HG03469 (cell line): ENCODE results near the gene FHAD1.

Experiments used
- ATAC-seq: cut with Tn5 transposase; IDR thresholded peaks from one replicate; pipeline ENCODE4 v1.9.1; 2021; ENCODE audit warnings: mild to moderate bottlenecking, moderate library complexity, moderate number of reproducible peaks; ENCODE audit not compliant: unreplicated experiment

FHAD1 gene

DNA sequence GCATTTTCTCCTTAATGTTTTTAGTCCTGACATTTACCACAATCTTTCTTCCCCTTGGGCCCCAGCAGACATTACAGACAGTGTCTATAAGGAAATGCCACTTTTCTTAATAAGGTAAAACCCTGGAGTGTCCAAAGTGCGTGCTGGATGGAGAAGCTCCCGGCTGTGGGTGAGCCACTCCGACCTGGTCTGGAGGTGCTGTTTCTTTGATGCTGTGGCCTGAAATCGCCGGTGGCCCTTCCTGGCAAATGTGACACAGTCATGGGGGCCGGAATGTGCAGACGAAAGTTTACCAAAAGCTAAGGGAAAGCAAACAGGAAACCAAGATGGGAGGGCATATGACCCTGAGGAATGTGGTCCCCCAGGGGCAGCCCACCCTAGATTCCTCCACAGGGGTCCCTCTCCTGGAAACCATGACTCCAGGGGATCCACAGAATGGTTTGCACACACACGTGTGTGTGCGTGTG, 77.9 kb downstream of the FHAD1 start:
- ATAC-seq: no peak

DNA sequence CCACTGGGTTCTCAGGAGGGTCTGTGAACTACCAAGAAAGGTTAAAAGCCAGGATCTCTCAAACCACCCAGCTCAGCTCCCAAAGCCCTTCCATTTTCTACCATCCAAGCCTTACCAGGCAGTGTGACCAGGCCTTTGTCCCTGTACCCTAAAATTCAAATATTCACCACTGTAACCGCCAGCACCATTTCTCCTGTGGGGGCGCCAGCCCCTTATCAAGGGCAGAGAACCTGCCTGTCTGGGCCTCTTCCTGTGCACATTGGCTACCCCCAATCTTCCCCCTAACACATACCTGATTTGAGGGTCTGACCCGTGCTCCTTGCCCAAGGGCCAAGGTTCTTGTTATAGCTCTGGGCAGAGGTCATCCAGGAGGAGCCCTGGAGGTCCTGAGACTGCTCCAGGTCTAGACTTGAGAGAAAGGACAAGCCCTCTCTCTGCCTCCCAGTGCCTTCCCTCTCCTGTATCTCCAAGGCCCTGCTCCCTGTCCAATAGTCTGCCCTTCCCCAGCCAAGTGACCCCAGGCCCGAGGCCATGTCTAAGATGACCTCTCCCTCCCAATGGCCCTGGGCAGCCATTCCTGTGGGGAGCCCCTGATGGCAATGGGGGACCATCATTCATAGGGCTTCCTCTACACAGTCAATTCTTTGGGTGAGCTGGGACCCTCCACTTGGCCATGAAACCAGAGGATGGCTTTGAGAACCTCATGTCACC, 78.5 kb downstream of the FHAD1 start:
- no peak for ATAC-seq

DNA sequence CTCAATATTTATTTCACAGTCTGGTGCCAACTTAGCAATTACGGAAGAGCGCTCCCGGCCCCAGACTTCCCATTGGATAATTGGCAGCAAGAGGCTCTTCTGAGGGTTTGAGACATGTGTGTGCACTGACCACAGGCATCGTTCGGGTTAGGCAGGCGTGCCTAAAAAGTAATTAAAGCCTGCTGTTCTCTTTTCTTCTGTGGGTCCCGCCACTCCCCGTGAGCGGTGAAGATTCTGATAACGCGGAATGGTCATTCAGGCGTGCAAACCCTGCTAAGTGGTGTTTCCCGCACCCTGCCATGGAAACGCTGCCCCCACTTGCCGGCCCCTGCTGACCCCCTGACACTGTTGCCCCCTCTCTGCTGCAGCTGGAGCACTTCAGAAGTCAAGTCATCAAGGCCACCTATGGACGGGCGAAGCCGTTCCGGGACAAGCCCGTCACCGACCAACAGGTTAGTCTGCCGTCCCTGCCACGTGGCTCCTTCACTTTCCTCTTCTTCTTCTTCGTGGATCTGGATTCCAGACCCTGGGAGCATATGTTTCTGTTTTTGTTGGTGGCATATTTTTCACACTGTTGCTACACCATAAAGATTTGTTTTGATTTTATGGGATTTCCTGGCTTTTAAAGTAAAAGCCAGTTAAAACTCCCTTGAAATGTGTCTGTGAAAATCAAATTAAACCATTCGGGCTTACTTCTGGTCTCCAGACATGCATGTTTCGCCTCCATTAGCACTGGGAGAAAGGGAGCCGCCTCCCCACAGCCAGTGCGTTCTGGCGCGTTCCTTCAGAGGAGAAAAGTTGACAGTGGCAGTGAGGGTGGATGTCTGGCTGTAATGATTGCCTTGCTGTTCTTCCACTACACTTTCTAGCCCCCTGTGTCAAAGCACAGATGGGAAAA, 79.9 kb downstream of the FHAD1 start:
- no peak for ATAC-seq

DNA sequence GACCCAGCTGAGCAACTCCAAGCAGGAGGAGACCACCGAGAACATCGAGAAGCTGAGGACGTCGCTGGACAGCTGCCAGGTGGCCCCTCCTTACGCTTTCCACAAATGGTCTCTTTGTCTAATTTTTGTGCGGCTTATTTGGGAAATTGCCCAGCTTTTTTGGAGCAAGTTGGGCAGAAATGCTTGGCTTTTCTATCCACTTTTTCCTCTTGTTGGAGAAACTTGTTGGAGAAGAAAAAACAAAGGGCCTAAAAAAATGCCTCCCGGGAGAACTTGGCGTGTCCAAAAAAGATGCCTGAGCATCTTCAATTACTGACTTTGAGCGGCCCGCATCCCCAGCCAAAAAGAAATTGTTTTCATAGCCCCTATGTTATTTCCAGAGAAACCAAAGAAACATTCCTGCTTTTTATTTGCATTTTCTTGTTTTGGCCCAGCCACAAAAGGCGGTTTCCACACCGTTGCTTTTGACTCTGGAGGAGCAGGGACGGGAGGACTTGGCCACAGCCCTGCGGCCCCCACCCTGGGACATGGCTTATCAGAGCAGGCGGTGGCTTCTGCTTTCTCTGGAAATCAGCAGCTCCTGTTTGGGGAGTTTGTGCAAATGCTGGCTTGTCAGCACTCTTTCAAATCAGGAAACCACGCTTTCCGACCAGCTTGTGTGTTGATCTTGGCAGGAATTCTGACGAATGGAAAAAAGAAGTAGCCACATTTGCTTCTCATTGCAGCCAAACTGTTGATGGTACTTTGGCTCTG, 81.5 kb downstream of the FHAD1 start:
- no peak for ATAC-seq

DNA sequence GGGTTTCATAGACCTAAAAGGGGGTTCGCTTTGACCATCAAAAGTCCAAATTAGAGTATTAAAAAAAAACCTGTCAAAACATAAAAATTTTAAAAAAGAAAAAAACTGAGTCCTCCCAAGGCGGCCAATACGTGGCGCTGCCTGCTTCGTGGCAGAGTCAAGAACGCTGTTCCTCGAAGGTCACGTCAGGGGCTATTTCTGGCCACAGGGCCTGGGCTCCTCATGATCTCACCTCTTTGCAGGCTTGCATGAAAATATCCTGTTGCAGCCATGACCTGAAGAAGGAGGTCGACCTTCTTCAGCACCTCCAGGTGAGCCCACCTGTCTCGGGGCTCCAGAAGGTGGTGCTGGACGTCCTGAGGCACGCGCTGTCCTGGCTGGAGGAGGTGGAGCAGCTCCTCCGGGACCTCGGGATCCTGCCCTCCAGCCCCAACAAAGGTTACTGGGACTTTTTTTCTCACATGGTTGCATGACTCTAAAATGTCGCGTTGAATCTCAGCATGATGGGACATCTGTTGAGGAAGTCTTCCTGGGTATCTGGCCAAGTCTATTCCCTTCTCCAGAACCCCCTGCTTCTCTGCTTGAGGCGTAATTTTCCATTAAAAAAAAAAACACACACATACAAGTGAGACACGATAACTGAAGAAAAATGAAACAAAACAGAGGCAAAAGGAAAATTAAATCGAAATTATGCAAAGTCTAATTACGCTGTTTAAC, 82.2 kb downstream of the FHAD1 start:
- ATAC-seq: no peak

DNA sequence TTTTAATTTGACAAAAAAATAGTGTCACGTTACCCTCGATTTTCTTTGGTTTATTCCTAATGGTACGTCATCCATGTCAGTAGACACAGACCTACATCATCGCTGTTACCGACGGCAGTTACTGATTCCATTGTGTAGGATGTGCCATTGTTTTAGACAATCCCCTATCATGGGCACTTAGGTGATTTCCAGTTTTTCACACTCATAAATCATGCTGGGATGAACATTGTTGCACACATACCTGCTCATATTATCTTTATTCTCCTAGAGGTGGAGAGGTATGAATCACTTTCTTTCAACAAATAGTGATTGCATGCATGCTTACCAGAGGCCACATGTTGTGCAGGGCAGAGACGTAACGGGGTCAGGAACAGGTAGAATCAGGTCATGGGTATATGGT, 83.0 kb downstream of the FHAD1 start:
- no peak for ATAC-seq

DNA sequence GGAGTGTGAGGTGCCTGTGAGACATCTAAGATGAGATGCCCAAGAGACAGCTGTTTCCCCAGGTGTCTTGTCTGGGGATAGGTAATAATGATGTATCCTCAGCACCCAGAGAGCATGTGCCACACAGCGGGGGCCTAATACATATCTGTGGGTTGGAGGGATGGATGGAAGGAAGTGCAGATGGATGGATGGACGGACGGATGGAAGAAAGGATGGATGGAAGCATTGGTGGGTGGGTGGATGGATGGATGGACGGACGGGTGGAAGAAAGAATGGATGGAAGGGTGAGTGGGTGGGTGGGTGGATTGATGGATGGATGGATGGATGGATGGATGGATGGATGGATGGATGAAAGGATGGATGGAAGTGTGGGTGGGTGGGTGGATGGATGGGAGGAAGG, 84.2 kb downstream of the FHAD1 start:
- ATAC-seq: no peak

DNA sequence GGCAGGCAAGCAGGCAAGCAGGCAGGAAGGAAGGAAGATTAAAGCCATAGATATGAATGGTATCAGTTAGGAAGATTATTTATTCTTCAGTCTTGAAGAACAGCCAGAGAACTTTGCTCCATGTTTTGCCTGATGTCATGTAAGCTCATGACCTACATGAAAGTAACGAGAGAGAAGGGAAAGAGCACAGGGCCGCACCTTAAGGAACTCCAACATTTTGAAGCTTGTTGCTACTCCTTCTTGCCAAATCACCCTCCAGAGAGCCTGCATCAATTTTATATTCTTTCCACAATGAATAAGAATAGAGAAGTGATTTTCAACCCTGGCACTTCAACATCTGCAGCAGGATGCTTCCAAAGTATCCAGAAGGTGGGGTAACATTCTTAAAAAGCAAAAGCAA, 84.7 kb downstream of the FHAD1 start:
- ATAC-seq: no peak

DNA sequence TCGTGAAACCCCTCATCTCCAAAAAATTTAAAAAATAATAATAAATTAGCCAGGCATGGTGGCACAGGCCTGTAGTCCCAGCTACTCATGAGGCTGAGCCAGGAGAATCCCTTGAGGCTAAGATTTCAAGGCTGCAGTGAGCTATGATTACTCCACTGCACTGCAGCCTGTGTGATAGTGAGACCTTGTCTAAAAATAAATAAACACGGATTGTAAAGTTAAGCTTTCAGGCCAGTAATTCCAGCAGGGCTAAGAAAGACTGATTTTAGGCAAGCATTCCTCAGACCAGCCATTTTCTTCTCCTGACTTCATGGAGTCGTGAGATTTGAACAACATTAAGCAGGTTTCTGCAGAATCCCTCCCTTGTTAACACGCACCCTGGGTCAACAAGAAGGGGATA, 85.5 kb downstream of the FHAD1 start:
- ATAC-seq: no peak

DNA sequence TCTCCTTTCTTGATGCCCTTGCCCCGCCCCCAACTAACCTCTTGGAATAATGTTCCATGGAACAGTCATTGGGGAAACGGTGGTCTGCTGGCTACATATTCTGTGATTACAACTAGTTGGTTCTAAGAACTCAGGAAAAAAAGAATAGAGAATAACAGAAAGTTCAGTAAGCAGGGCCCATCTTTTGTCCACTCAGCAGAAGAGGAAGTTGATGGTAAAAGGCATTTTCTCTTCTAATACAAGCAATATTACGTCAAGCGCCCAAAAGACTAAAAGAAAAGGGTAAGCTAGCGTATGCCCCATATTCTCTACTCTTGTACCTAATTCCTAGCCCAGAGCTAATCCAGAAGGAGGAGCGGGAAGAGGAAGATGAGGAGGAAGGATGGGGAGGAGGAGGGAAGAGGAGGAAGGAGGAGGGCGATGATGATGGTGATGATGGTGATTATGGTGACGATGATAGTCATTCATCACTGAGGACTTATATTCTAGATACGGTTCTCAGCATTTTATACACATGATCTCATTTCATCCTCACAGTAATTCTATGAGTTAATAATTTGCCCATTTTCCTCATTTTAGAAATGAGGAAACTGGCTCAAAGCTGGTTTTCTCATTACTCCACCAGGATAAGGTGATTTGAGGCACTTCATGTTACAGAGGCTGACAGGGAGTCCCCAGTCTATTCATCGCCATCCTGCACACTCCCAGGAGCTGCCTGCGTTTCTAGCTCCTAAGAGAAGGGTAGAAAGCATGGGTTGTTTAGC, 86.1 kb downstream of the FHAD1 start:
- no peak for ATAC-seq

DNA sequence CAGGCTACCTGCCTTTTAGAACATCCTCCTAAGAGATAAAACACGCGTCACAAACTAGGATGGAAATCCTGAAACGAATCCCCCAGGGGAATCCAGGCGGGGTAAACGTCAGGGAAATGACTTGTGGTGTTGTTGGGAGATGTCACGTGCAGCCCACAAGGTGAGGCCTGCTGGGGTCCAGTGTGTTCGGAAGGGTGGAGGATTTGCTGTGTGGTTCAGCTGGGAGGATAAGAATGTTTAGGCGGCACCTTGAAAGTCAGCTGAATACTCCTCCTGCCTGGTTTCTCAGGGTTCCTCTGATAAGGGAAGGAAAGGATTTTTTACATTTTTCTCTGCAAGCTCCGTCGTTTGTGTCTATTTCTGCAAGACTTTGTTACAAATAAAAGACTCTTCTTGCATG, 88.0 kb downstream of the FHAD1 start:
- ATAC-seq: no peak

DNA sequence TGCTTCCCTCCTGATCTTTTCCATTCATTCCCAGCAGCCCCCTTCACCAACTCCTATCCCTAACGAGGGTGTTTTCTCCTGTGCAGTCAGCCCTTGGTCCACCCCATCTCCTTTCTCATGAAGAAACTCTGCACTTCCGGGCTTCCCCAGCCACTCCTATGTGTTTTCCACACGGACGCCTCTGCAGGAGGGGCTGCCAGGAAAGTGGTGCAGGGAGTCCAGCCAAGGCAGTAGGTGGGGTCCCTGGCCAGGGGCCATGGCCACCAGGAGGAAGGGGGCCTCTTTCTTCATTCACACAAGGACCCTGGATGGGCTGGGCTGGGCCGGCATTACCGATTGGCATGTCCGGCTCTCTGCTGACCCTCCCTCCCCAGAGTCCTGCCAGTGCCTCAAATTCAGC, 89.8 kb downstream of the FHAD1 start:
- ATAC-seq: no peak

DNA sequence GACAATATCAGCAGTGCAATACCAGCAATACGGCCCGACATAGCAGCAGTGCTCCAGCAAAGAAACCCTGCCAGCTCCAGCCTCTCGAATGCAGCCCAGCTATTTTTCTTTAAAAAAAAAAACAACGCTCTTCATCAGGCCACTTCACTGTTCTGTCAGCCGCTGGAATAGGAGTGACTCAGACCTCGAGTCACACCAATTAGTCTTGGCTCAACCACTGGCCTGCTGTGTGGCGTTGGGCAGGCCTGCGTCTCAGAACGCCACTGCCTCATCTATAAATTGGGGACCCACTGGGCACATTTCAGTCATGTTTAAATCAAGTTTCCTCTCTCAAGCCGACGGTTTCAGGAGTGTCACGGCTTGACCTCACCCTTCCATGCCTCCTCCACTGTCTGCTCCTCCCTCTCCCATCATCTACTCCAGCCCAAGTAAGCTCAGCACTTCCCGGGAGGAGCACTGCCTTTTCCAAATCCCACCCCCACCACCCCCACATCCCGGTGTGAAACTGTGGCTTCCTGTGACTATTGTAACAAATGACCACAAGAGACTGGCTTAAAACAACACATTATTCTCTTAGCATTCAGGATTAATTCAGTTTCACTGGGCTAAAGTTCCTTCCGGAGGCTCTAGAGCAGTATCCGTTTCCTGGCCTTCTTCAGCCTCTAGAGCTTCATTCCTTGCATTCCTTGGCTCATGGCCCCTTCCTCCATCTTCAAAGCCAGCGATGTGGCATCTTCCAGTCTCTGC, 90.8 kb downstream of the FHAD1 start:
- ATAC-seq: no peak

DNA sequence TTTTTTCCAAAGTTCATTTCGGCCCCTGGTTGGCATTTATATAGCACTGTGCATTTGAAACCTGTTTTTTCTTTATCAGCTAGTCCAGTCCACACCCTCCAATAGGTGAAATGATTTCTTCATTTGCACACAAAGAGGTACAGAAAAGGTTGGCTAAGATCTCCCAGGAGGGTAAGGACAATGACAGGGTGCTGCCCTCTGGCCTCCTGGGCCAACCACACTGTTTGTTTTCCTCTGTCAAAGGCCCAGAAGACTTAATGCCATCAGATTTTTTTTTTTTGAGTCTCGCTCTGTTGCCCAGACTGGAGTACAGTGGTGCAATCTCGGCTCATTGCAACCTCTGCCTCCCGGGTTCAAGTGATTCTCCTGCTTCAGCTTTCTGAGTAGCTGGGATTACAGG, 92.5 kb downstream of the FHAD1 start:
- ATAC-seq: no peak

DNA sequence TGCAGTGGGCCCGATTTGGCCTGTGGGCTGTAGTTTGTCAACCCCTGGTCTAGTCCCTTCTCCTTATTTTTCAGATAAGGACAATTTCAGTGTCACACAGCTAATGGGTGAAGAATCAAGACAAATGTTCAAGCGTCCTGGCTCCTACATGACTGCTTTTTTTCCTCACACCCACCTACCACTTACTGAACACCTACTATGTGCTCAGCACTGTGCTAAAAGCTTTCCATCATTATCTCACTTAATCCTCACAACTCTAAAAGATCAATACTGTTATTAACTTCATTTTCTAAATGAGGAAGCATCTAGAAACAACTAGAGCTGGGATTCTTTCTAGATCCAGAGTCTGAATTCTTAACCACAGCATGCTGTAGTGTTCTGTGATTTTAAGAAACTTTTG, 94.2 kb downstream of the FHAD1 start:
- no peak for ATAC-seq

DNA sequence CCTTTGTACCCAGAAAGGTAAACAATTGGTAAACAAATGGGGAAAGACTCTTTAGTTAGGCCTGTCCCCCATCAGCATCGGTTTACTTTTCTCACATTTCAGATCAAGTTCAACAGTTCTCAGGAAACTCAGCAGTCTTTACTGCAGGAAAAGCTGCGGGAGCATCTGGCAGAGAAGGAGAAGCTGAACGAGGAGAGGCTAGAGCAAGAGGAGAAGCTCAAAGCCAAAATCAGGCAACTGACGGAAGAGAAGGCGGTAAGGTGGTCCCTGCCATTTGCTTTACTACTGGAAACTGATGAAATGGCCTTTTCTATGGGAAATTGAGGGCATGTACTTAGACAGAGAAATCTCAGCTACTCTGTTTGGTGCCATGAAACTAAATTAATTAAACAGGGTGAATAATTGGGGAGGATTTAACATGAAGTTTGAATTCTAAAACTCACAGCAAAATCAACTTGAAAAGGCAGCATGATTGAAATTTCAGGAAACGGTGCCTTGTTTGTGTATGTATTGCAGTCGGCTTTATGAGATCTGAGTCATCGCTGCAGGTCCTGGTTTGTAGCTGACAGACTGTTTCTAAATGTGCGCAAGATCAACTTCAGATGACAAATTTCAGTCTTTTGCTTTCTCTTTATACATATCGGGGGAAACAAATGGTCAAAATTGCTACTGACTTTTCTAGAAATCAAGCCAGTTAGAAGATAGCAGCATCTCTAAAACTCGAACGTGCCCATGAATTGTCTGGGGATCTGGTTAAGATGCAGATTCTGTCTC, 94.8 kb downstream of the FHAD1 start:
- ATAC-seq: no peak

DNA sequence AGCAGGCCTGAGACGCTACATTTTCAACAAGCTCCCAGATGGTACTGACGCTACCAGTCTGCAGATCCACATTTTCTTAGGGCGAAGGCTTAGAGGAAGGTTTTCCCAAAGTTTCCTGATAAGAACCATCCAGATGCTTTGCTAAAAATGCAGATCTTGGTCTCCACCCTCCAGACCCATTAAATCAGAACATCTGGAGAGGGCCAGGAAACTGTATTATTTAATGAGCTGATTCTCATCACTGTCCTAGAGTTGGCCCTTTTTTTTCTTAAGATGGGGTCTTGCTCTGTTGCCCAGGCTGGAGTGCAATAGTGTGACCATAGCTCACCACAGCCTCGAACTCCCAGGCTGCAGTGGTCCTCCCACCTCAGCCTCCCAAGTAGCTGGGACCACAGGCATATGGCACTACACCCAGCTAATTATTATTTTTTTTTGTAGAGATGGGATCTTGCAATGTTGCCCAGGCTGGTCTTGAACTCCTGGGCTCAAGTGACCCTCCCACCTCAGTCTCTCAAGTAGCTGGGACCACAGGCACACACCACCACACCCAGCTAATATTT, 95.5 kb downstream of the FHAD1 start:
- no peak for ATAC-seq

DNA sequence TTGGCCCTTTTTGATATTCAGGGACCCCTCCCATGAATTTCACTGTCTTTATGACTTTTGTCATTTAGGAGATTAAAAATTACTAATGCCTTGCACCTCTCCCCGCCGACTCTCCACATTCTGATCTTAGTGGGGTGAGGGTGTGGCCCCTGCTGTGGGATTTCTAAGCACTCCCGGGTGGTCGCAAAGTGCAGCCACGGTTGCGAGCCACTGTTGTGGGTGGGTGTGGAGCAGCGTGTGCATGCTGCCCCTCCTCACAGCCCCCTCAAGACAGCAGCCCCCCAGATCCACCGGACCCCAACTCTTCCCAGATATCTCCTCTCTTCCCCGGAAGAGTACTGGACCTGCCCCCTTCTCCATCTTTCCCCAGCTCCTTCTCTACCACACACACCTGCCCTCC, 96.1 kb downstream of the FHAD1 start:
- ATAC-seq: no peak
